HG02623 (cell line): Measurements from ENCODE around the gene ANXA5.

ENCODE experiments used
- ATAC-seq: cut with Tn5 transposase; IDR thresholded peaks from one replicate; pipeline ENCODE4 v1.9.1; 2021; ENCODE audit warnings: moderate library complexity; ENCODE audit not compliant: unreplicated experiment

The ANXA5 gene

GRCh38 chr4:121712001-121712651, 15.3 kb upstream of the ANXA5 start:
- no peak for ATAC-seq

- peak; percentile 90 for ATAC-seq
Measured at GRCh38 chr4:121711263-121712000, 14.7 kb upstream of the ANXA5 start.

- no peak for ATAC-seq
Measured at GRCh38 chr4:121709766-121710405, 13.1 kb upstream of the ANXA5 start.

- ATAC-seq: no peak
Measured at GRCh38 chr4:121707344-121707743, 10.6 kb upstream of the ANXA5 start.

- ATAC-seq: no peak
Measured at GRCh38 chr4:121706595-121707021, 9.8 kb upstream of the ANXA5 start.

- no peak for ATAC-seq
Measured at GRCh38 chr4:121705521-121705920, 8.7 kb upstream of the ANXA5 start.

- ATAC-seq: no peak
Measured at GRCh38 chr4:121702136-121702535, 5.4 kb upstream of the ANXA5 start.

- ATAC-seq: no peak
Measured at GRCh38 chr4:121701263-121701662, 4.5 kb upstream of the ANXA5 start.

GRCh38 chr4:121698236-121698671, 1.5 kb upstream of the ANXA5 start:
- no peak for ATAC-seq

- ATAC-seq: peak; percentile 17
Measured at GRCh38 chr4:121697564-121697963, 784 bp upstream of the ANXA5 start.

GRCh38 chr4:121696170-121696580, 605 bp downstream of the ANXA5 start:
- ATAC-seq: peak; percentile 11

- no peak for ATAC-seq
Measured at GRCh38 chr4:121693886-121694285, 2.9 kb downstream of the ANXA5 start.

GRCh38 chr4:121693450-121693849, 3.3 kb downstream of the ANXA5 start:
- ATAC-seq: no peak

GRCh38 chr4:121692261-121692660, 4.5 kb downstream of the ANXA5 start:
- ATAC-seq: no peak

GRCh38 chr4:121690001-121690400, 6.8 kb downstream of the ANXA5 start:
- peak; percentile 51 for ATAC-seq

- ATAC-seq: no peak
Measured at GRCh38 chr4:121688701-121689100, 8.1 kb downstream of the ANXA5 start.

- ATAC-seq: no peak
Measured at GRCh38 chr4:121688261-121688660, 8.5 kb downstream of the ANXA5 start.

- no peak for ATAC-seq
Measured at GRCh38 chr4:121686255-121686654, 10.5 kb downstream of the ANXA5 start.

GRCh38 chr4:121685257-121685656, 11.5 kb downstream of the ANXA5 start:
- no peak for ATAC-seq

GRCh38 chr4:121684561-121684960, 12.2 kb downstream of the ANXA5 start:
- ATAC-seq: no peak

GRCh38 chr4:121684016-121684415, 12.8 kb downstream of the ANXA5 start:
- ATAC-seq: no peak

GRCh38 chr4:121680571-121680970, 16.2 kb downstream of the ANXA5 start:
- no peak for ATAC-seq
